Activated CD8-positive, alpha-beta T cell treated with anti-CD3 and anti-CD28 coated beads for 36 hours (primary cell): ENCODE measurements around the gene NHS. TPM values are rescaled to one million over a fixed set of nuclear protein-coding genes. Genes with fewer than 3 reads are reported as not detected.

Experiments used
- ATAC-seq: fragments of 200-7000 bp; cut with Tn5 transposase; one replicate; pipeline ENCODE4 v1.10.0; 2021; ENCODE audit warnings: mild to moderate bottlenecking, moderate library complexity
- CTCF ChIA-PET: fragments of 350-600 bp; sonication (Branson Sonifier 250); formaldehyde crosslinking; loops from one replicate; lab custom pipeline; 2021; ENCODE audit warnings: antibody characterized with exemption; lab: Charles Lee
- POLR2A ChIA-PET: fragments of 350-600 bp; sonication (Branson Sonifier 250); formaldehyde crosslinking; loops from one replicate; lab custom pipeline; 2021; ENCODE audit warnings: antibody characterized with exemption; lab: Charles Lee
- DNase-seq: peaks from one replicate; pipeline ENCODE4 v3.0.0-alpha.2; 2020
- H3K27ac Mint-ChIP-seq: one replicate; pipeline ENCODE4 v1.8.0; 2021; ENCODE audit warnings: mild to moderate bottlenecking, mixed read lengths
- H3K27me3 Mint-ChIP-seq: one replicate; pipeline ENCODE4 v1.8.0; 2021; ENCODE audit warnings: mixed read lengths
- H3K36me3 Mint-ChIP-seq: one replicate; pipeline ENCODE4 v1.8.0; 2021; ENCODE audit warnings: low read depth, mixed read lengths
- H3K4me1 Mint-ChIP-seq: one replicate; pipeline ENCODE4 v1.8.0; 2021; ENCODE audit warnings: low read depth, mixed read lengths
- H3K4me3 Mint-ChIP-seq: one replicate; pipeline ENCODE4 v1.8.0; 2021; ENCODE audit warnings: mild to moderate bottlenecking, moderate library complexity, mixed read lengths
- H3K9me3 Mint-ChIP-seq: one replicate; pipeline ENCODE4 v1.8.0; 2021; ENCODE audit warnings: mixed read lengths
- CTCF ChIP-seq: fragments of 200-600 bp; IDR thresholded peaks from one replicate; pipeline ENCODE4 v1.8.0; 2022; ENCODE audit warnings: antibody characterized with exemption, mild to moderate bottlenecking
- intact Hi-C: fragments of 100-400 bp; cut with micrococcal nuclease; formaldehyde crosslinking; loops from one replicate; pipeline ENCODE4 v1.10.0; 2022
- total RNA-seq, 2 experiments: library from RNA; stranded (reverse); gene quantifications; one replicate each; pipeline ENCODE4 v1.2.3, GENCODE V29; 2021

NHS gene
- total RNA-seq, 2 experiments from 2014 or later: 6.9 to 7.3 TPM

GRCh38 chrX:17411205-17411604, 36.2 kb downstream of the NHS start:
- no peak overlapping the region for H3K27ac Mint-ChIP-seq
- CTCF ChIA-PET: no interaction called here
- no peaks in the 10 kb centered on the region for H3K9me3 Mint-ChIP-seq
- POLR2A ChIA-PET: no interaction called here
- no peaks in the 10 kb centered on the region for H3K36me3 Mint-ChIP-seq
- no peak for TF ChIP-seq CTCF
- intact Hi-C loops: no loop called here
- no peak overlapping the region for H3K4me3 Mint-ChIP-seq
- peaks cover 7% of the 10 kb centered on the region for H3K4me1 Mint-ChIP-seq
- H3K27me3 Mint-ChIP-seq: peaks cover 3% of the 10 kb centered on the region
- no peak for ATAC-seq
- DNase-seq: no peak

GRCh38 chrX:17412692-17413091, 37.7 kb downstream of the NHS start:
- Mint-ChIP-seq H3K36me3 (no peaks in the 10 kb centered on the region), H3K27me3 (peaks cover 3% of the 10 kb centered on the region), H3K4me3 (no peak overlapping the region), H3K27ac (no peak overlapping the region), H3K4me1 (peaks cover 7% of the 10 kb centered on the region), H3K9me3 (no peaks in the 10 kb centered on the region)
- intact Hi-C loops: no loop called here
- no peak for ATAC-seq
- ChIA-PET POLR2A (no interaction called here), CTCF (no interaction called here)
- DNase-seq: no peak
- TF ChIP-seq CTCF: no peak

- H3K36me3 Mint-ChIP-seq: no peaks in the 10 kb centered on the region
- ChIA-PET CTCF (no interaction called here), POLR2A (no interaction called here)
- DNase-seq (no peak), ATAC-seq (no peak)
- TF ChIP-seq CTCF: no peak
- peaks cover 7% of the 10 kb centered on the region for H3K4me1 Mint-ChIP-seq
- H3K27ac Mint-ChIP-seq: no peak overlapping the region
- intact Hi-C loops: no loop called here
- H3K9me3 Mint-ChIP-seq: no peaks in the 10 kb centered on the region
- H3K27me3 Mint-ChIP-seq: peaks cover 3% of the 10 kb centered on the region
- no peak overlapping the region for H3K4me3 Mint-ChIP-seq
These were observed 38.2 kb downstream of the NHS start for GRCh38 chrX:17413228-17413627.

- CTCF ChIA-PET: no interaction called here
- H3K4me3 Mint-ChIP-seq: no peak overlapping the region
- intact Hi-C loops: no loop called here
- ATAC-seq (no peak), DNase-seq (no peak)
- no peak overlapping the region for H3K27ac Mint-ChIP-seq
- POLR2A ChIA-PET: no interaction called here
- H3K36me3 Mint-ChIP-seq: no peaks in the 10 kb centered on the region
- no peak for TF ChIP-seq CTCF
- H3K27me3 Mint-ChIP-seq: peaks cover 5% of the 10 kb centered on the region
- no peaks in the 10 kb centered on the region for H3K9me3 Mint-ChIP-seq
- peaks cover 7% of the 10 kb centered on the region for H3K4me1 Mint-ChIP-seq
These were observed 39.1 kb downstream of the NHS start for GRCh38 chrX:17414027-17414658.

- ChIA-PET CTCF (no interaction called here), POLR2A (interaction anchor here (0.7 kb wide), 1 partner anchor 13 kb away, joined by 3 read pairs; no protein-coding TSS in a partner anchor)
- ATAC-seq (no peak), DNase-seq (peak; percentile 4)
- intact Hi-C loops: no loop called here
- H3K36me3 Mint-ChIP-seq: no peaks in the 10 kb centered on the region
- peaks cover 5% of the 10 kb centered on the region for H3K27me3 Mint-ChIP-seq
- TF ChIP-seq CTCF: no peak
- H3K9me3 Mint-ChIP-seq: no peaks in the 10 kb centered on the region
- H3K4me1 Mint-ChIP-seq: peaks cover 7% of the 10 kb centered on the region
- H3K27ac Mint-ChIP-seq: no peak overlapping the region
- no peak overlapping the region for H3K4me3 Mint-ChIP-seq
These were observed 39.8 kb downstream of the NHS start for GRCh38 chrX:17414839-17415238.
